Cerebellar nuclear complex (tissue), 1 donor: Measurements from ENCODE around the gene EIF1B.

Source experiments
- DNase-seq, 2 experiments: peaks; one replicate each; lab custom pipeline; 2025; lab: John Stamatoyannopoulos, UW

EIF1B gene

GRCh38 chr3:40308725-40309417, 636 bp upstream of the EIF1B start:
- DNase-seq: no peak

- DNase-seq: peak in 1 of 2 experiments; percentile 3
These were observed 603 bp downstream of the EIF1B start for GRCh38 chr3:40309925-40310695.

GRCh38 chr3:40310705-40311104, 1.2 kb downstream of the EIF1B start:
- no peak for DNase-seq

- DNase-seq: no peak
These were observed 3.2 kb downstream of the EIF1B start for GRCh38 chr3:40312661-40313226.

- no peak for DNase-seq
These were observed 4.7 kb downstream of the EIF1B start for GRCh38 chr3:40313975-40314860.

- DNase-seq: no peak
These were observed 7.8 kb downstream of the EIF1B start for GRCh38 chr3:40317061-40317855.

GRCh38 chr3:40321818-40322217, 12.3 kb downstream of the EIF1B start:
- DNase-seq: no peak

GRCh38 chr3:40323946-40324345, 14.4 kb downstream of the EIF1B start:
- no peak for DNase-seq

- no peak for DNase-seq
These were observed 15.1 kb downstream of the EIF1B start for GRCh38 chr3:40324621-40325020.

GRCh38 chr3:40325465-40325864, 16.0 kb downstream of the EIF1B start:
- DNase-seq: no peak

GRCh38 chr3:40328374-40328773, 18.9 kb downstream of the EIF1B start:
- no peak for DNase-seq

- DNase-seq: no peak
These were observed 19.6 kb downstream of the EIF1B start for GRCh38 chr3:40329071-40329470.

- DNase-seq: no peak
These were observed 23.2 kb downstream of the EIF1B start for GRCh38 chr3:40332684-40333083.

GRCh38 chr3:40333416-40333815, 23.9 kb downstream of the EIF1B start:
- DNase-seq: no peak

- no peak for DNase-seq
These were observed 24.3 kb downstream of the EIF1B start for GRCh38 chr3:40333852-40334251.

GRCh38 chr3:40336101-40336500, 26.6 kb downstream of the EIF1B start:
- no peak for DNase-seq

GRCh38 chr3:40336511-40337135, 27.1 kb downstream of the EIF1B start:
- no peak for DNase-seq

GRCh38 chr3:40337136-40338108, 27.9 kb downstream of the EIF1B start:
- no peak for DNase-seq

- DNase-seq: no peak
These were observed 30.4 kb downstream of the EIF1B start for GRCh38 chr3:40339871-40340270.
